ENCODE results near the gene TRPM8. TPM values are rescaled to one million over a fixed set of nuclear protein-coding genes. Genes with fewer than 3 reads are reported as not detected.

Gene TRPM8
- total RNA-seq, 1 donor from 2014 or later, result not detected

DNA sequence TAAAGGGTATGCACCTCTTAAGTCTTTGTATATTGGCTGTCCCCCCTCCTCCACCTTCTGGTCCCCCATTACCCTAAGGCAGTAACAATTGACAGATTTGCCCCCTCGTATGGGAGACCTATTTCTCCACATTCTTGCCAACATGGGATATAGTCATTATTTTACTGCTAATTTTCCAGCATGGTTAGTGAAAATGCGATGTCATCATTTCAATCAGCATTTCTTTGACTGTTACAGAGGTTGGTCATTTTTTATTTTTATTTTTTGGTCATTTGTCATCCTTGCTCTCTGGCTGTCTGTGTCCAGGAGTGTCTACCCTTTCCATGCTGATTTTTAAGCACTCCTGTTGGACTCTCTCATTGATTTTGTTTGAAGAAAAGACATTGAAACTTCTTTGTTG lies 88.0 kb downstream of the TRPM8 start:
- TF ChIP-seq, protein P1, sequence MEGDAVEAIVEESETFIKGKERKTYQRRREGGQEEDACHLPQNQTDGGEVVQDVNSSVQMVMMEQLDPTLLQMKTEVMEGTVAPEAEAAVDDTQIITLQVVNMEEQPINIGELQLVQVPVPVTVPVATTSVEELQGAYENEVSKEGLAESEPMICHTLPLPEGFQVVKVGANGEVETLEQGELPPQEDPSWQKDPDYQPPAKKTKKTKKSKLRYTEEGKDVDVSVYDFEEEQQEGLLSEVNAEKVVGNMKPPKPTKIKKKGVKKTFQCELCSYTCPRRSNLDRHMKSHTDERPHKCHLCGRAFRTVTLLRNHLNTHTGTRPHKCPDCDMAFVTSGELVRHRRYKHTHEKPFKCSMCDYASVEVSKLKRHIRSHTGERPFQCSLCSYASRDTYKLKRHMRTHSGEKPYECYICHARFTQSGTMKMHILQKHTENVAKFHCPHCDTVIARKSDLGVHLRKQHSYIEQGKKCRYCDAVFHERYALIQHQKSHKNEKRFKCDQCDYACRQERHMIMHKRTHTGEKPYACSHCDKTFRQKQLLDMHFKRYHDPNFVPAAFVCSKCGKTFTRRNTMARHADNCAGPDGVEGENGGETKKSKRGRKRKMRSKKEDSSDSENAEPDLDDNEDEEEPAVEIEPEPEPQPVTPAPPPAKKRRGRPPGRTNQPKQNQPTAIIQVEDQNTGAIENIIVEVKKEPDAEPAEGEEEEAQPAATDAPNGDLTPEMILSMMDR (IDR thresholded peaks at IDR 0.05; ENCODE audit: insufficient read depth, low read length, severe bottlenecking), result no peak
- no peaks in the 10 kb centered on the region for H3K27me3 ChIP-seq (ENCODE audit: control insufficient read depth, insufficient read depth, low read length)
- DNase-seq (ENCODE audit: low read depth), result no peak
- no peaks in the 10 kb centered on the region for H3K36me3 ChIP-seq (ENCODE audit: control insufficient read depth, insufficient read depth, low read length)
- no peak for FAIRE-seq
- H3K4me3 ChIP-seq (ENCODE audit: low read depth, low read length), result no peak overlapping the region

GRCh38 chr2:234006501-234006900 lies 89.3 kb downstream of the TRPM8 start:
- TF ChIP-seq, protein P1 (IDR thresholded peaks at IDR 0.05; ENCODE audit: insufficient read depth, low read length, severe bottlenecking), result no peak
- Histone ChIP-seq H3K36me3 (ENCODE audit: control insufficient read depth, insufficient read depth, low read length) (no peaks in the 10 kb centered on the region), H3K4me3 (ENCODE audit: low read depth, low read length) (no peak overlapping the region), H3K27me3 (ENCODE audit: control insufficient read depth, insufficient read depth, low read length) (no peaks in the 10 kb centered on the region)
- FAIRE-seq, result no peak
- DNase-seq (ENCODE audit: low read depth), result no peak

GRCh38 chr2:234014427-234014826 lies 97.3 kb downstream of the TRPM8 start:
- Histone ChIP-seq H3K4me3 (ENCODE audit: low read depth, low read length) (no peak overlapping the region), H3K27me3 (ENCODE audit: control insufficient read depth, insufficient read depth, low read length) (peaks cover 3% of the 10 kb centered on the region), H3K36me3 (ENCODE audit: control insufficient read depth, insufficient read depth, low read length) (no peaks in the 10 kb centered on the region)
- TF ChIP-seq, protein P1 (IDR thresholded peaks at IDR 0.05; ENCODE audit: insufficient read depth, low read length, severe bottlenecking), result no peak
- DNase-seq (ENCODE audit: low read depth) (no peak), FAIRE-seq (no peak)

GRCh38 chr2:234015861-234016260 lies 98.7 kb downstream of the TRPM8 start:
- no peak for FAIRE-seq
- Histone ChIP-seq H3K27me3 (ENCODE audit: control insufficient read depth, insufficient read depth, low read length) (peaks cover 3% of the 10 kb centered on the region), H3K36me3 (ENCODE audit: control insufficient read depth, insufficient read depth, low read length) (no peaks in the 10 kb centered on the region), H3K4me3 (ENCODE audit: low read depth, low read length) (no peak overlapping the region)
- TF ChIP-seq, protein P1 (IDR thresholded peaks at IDR 0.05; ENCODE audit: insufficient read depth, low read length, severe bottlenecking), result no peak
- no peak for DNase-seq (ENCODE audit: low read depth)

GRCh38 chr2:234019896-234020295 lies 102.7 kb downstream of the TRPM8 start:
- Histone ChIP-seq H3K4me3 (ENCODE audit: low read depth, low read length) (no peak overlapping the region), H3K36me3 (ENCODE audit: control insufficient read depth, insufficient read depth, low read length) (no peaks in the 10 kb centered on the region), H3K27me3 (ENCODE audit: control insufficient read depth, insufficient read depth, low read length) (peaks cover 3% of the 10 kb centered on the region)
- TF ChIP-seq, protein P1 (IDR thresholded peaks at IDR 0.05; ENCODE audit: insufficient read depth, low read length, severe bottlenecking), result no peak
- no peak for FAIRE-seq
- DNase-seq (ENCODE audit: low read depth), result no peak

- H3K27me3 ChIP-seq (ENCODE audit: control insufficient read depth, insufficient read depth, low read length), result peaks cover under 1% of the 10 kb centered on the region
- no peak for DNase-seq (ENCODE audit: low read depth)
- H3K4me3 ChIP-seq (ENCODE audit: low read depth, low read length), result no peak overlapping the region
- FAIRE-seq, result no peak
- TF ChIP-seq, protein P1 (IDR thresholded peaks at IDR 0.05; ENCODE audit: insufficient read depth, low read length, severe bottlenecking), result no peak
- no peaks in the 10 kb centered on the region for H3K36me3 ChIP-seq (ENCODE audit: control insufficient read depth, insufficient read depth, low read length)
These were observed 103.2 kb downstream of the TRPM8 start for GRCh38 chr2:234020332-234020731.

All from bronchial epithelial cell (primary cell).